ENCODE measurements around the gene KCNJ11. TPM values are rescaled to one million over a fixed set of nuclear protein-coding genes. Genes with fewer than 3 reads are reported as not detected.

KCNJ11 gene
- total and polyA plus RNA-seq, 2 of the 13 experiments (the other 11 are each of a cell fraction or from before 2014, with no cell fraction given): 0.38 to 1.6 TPM

DNA sequence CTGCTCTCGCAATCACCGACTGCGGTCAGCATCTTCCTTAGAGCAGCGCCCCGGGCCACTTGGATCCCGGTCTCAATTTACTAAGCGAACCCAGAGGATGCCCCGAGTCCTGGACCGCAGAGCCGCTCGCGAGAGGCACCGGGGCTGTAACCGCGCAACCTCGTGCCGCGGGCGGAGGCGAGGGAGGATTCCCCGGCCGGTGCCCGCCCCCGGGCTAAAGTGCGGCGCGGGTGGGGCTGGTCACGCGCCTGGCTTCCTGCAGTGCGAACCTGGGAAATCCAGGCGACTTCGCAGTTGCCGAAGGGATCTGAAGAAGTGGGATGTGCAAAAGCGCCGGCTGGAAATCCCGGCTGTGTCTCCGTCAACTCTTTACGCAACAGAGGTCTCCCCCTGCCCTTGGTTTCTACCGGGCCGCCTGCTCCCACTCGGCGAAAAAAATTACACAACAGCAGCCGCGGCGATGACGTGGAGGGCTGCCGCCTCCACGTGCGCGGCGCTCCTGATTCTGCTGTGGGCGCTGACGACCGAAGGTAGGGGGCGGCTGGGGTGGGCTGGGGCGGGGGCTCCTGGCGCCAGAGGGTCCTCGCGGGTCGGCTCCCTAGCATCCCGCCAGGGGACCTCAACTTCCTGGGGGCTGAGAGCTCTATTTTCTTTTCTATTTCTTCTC lies 36.8 kb downstream of the KCNJ11 start, which contains the start of gene NCR3LG1 (continued):
- TF ChIP-seq ASH2L (IDR thresholded peaks at IDR 0.05; ENCODE audit: insufficient read length, low read depth, low read length) (peak; percentile 49), ZNF883 (CRISPR knock-in tag; IDR thresholded peaks at IDR 0.05; ENCODE audit: not compliant biosample characterization) (peak; percentile 74), SMAD9 (CRISPR knock-in tag; IDR thresholded peaks at IDR 0.05) (peak; percentile 95), HNRNPUL1 (IDR thresholded peaks at IDR 0.05; ENCODE audit: low read depth, low read length) (no peak), ZNF605 (CRISPR knock-in tag; IDR thresholded peaks at IDR 0.05) (peak; percentile 51), HES4 (CRISPR knock-in tag; IDR thresholded peaks at IDR 0.05; ENCODE audit: borderline replicate concordance) (0 out of 2 replicates have a peak, but pooled peaks have one; percentile 48), HOXD1 (CRISPR knock-in tag; IDR thresholded peaks at IDR 0.05) (0 out of 2 replicates have a peak, but pooled peaks have one; percentile 48), FOXO1 (CRISPR knock-in tag; IDR thresholded peaks at IDR 0.05) (0 out of 2 replicates have a peak, but pooled peaks have one; percentile 54), ZNF160 (CRISPR knock-in tag; IDR thresholded peaks at IDR 0.05) (peak; percentile 49; the same call in 1 of the 2 replicates), MLLT10 (CRISPR knock-in tag; IDR thresholded peaks at IDR 0.05) (no peak), ZNF33B (CRISPR knock-in tag; IDR thresholded peaks at IDR 0.05) (peak; percentile 50; the same call in 1 of the 2 replicates), XRCC5 (optimal IDR thresholded peaks at IDR 0.05; ENCODE audit: low read length) (peak; percentile 61), KDM4B (CRISPR knock-in tag; IDR thresholded peaks at IDR 0.05) (peak; percentile 42), SP4 (CRISPR knock-in tag; IDR thresholded peaks at IDR 0.05) (no peak), MXI1 (IDR thresholded peaks at IDR 0.05; ENCODE audit: borderline replicate concordance, low read depth, low read length) (peak; percentile 40; the same call in 1 of the 3 replicates), TBP (CRISPR knock-in tag; IDR thresholded peaks at IDR 0.05) (no peak), SAP130 (CRISPR knock-in tag; IDR thresholded peaks at IDR 0.05; ENCODE audit: low read depth) (peak; percentile 44)
- TF ChIP-seq, protein P1, sequence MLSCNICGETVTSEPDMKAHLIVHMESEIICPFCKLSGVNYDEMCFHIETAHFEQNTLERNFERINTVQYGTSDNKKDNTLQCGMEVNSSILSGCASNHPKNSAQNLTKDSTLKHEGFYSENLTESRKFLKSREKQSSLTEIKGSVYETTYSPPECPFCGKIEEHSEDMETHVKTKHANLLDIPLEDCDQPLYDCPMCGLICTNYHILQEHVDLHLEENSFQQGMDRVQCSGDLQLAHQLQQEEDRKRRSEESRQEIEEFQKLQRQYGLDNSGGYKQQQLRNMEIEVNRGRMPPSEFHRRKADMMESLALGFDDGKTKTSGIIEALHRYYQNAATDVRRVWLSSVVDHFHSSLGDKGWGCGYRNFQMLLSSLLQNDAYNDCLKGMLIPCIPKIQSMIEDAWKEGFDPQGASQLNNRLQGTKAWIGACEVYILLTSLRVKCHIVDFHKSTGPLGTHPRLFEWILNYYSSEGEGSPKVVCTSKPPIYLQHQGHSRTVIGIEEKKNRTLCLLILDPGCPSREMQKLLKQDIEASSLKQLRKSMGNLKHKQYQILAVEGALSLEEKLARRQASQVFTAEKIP (CRISPR knock-in tag; IDR thresholded peaks at IDR 0.05; ENCODE audit: borderline replicate concordance): 0 out of 2 replicates have a peak, but pooled peaks have one; percentile 48
- TF ChIP-seq, protein P2, sequence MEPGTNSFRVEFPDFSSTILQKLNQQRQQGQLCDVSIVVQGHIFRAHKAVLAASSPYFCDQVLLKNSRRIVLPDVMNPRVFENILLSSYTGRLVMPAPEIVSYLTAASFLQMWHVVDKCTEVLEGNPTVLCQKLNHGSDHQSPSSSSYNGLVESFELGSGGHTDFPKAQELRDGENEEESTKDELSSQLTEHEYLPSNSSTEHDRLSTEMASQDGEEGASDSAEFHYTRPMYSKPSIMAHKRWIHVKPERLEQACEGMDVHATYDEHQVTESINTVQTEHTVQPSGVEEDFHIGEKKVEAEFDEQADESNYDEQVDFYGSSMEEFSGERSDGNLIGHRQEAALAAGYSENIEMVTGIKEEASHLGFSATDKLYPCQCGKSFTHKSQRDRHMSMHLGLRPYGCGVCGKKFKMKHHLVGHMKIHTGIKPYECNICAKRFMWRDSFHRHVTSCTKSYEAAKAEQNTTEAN (CRISPR knock-in tag; conservative IDR thresholded peaks at IDR 0.05): no peak; the same call in 1 of the 2 replicates
- TF ChIP-seq, protein P3, sequence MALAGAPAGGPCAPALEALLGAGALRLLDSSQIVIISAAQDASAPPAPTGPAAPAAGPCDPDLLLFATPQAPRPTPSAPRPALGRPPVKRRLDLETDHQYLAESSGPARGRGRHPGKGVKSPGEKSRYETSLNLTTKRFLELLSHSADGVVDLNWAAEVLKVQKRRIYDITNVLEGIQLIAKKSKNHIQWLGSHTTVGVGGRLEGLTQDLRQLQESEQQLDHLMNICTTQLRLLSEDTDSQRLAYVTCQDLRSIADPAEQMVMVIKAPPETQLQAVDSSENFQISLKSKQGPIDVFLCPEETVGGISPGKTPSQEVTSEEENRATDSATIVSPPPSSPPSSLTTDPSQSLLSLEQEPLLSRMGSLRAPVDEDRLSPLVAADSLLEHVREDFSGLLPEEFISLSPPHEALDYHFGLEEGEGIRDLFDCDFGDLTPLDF (CRISPR knock-in tag; IDR thresholded peaks at IDR 0.05): 0 out of 2 replicates have a peak, but pooled peaks have one; percentile 45
- TF ChIP-seq, protein P4, sequence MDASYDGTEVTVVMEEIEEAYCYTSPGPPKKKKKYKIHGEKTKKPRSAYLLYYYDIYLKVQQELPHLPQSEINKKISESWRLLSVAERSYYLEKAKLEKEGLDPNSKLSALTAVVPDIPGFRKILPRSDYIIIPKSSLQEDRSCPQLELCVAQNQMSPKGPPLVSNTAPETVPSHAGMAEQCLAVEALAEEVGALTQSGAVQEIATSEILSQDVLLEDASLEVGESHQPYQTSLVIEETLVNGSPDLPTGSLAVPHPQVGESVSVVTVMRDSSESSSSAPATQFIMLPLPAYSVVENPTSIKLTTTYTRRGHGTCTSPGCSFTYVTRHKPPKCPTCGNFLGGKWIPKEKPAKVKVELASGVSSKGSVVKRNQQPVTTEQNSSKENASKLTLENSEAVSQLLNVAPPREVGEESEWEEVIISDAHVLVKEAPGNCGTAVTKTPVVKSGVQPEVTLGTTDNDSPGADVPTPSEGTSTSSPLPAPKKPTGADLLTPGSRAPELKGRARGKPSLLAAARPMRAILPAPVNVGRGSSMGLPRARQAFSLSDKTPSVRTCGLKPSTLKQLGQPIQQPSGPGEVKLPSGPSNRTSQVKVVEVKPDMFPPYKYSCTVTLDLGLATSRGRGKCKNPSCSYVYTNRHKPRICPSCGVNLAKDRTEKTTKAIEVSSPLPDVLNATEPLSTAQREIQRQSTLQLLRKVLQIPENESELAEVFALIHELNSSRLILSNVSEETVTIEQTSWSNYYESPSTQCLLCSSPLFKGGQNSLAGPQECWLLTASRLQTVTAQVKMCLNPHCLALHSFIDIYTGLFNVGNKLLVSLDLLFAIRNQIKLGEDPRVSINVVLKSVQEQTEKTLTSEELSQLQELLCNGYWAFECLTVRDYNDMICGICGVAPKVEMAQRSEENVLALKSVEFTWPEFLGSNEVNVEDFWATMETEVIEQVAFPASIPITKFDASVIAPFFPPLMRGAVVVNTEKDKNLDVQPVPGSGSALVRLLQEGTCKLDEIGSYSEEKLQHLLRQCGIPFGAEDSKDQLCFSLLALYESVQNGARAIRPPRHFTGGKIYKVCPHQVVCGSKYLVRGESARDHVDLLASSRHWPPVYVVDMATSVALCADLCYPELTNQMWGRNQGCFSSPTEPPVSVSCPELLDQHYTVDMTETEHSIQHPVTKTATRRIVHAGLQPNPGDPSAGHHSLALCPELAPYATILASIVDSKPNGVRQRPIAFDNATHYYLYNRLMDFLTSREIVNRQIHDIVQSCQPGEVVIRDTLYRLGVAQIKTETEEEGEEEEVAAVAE (CRISPR knock-in tag; IDR thresholded peaks at IDR 0.05; ENCODE audit: borderline replicate concordance): peak; percentile 53; the same call in 1 of the 2 replicates
